OCI-LY7 (cell line): ENCODE results near the gene CDH22. TPM values are rescaled to one million over a fixed set of nuclear protein-coding genes. Genes with fewer than 3 reads are reported as not detected.
A peak's percentile ranks its signal among the peaks of the same experiment; 100 is the strongest.

Source experiments
- BruUV-seq: library from RNA; stranded (reverse); fragments of 400-500 nt; replicated peaks from 2 replicates; lab custom pipeline; 2021; lab: Mats Ljungman, UMichigan
- CTCF ChIA-PET: fragments of 300-600 bp; sonication (Branson Sonifier 250); formaldehyde crosslinking; loops from one replicate; lab custom pipeline; 2022; ENCODE audit warnings: antibody characterized with exemption; ENCODE audit not compliant: unreplicated experiment; lab: Charles Lee
- POLR2A ChIA-PET: fragments of 300-600 bp; sonication (Branson Sonifier 250); formaldehyde crosslinking; loops from one replicate; lab custom pipeline; 2022; ENCODE audit warnings: antibody characterized with exemption; lab: Charles Lee
- DNase-seq: peaks from one replicate; pipeline ENCODE4 v3.0.0-alpha.2; 2015; ENCODE audit warnings: low spot score
- H2AFZ ChIP-seq: fragments of 200-600 bp; sonication (generic), shearing (Covaris generic); 2 replicates; pipeline ENCODE4 v1.6.1; 2014; ENCODE audit warnings: mild to moderate bottlenecking, antibody characterized with exemption, low read length, moderate library complexity
- H3K27ac ChIP-seq: fragments of 200-600 bp; sonication (generic); 2 replicates; pipeline ENCODE4 v1.5.1; 2014; ENCODE audit warnings: mixed run types, low read depth, mild to moderate bottlenecking, moderate library complexity, low read length, inconsistent platforms; ENCODE audit not compliant: poor library complexity, severe bottlenecking
- H3K36me3 ChIP-seq: fragments of 200-600 bp; sonication (generic); 2 replicates; pipeline ENCODE4 v1.6.1; 2014; ENCODE audit warnings: mild to moderate bottlenecking, antibody characterized with exemption, low read length, moderate library complexity, mixed read lengths; ENCODE audit not compliant: insufficient read depth
- H3K4me1 ChIP-seq: fragments of 200-600 bp; sonication (generic); 2 replicates; pipeline ENCODE4 v1.5.1; 2014; ENCODE audit warnings: mild to moderate bottlenecking, low read length; ENCODE audit not compliant: insufficient read depth, poor library complexity, severe bottlenecking
- H3K4me2 ChIP-seq: fragments of 200-600 bp; sonication (generic); 2 replicates; pipeline ENCODE4 v1.6.1; 2014; ENCODE audit warnings: mild to moderate bottlenecking, low read length
- H3K4me3 ChIP-seq: fragments of 200-600 bp; sonication (generic); 2 replicates; pipeline ENCODE4 v1.5.1; 2014; ENCODE audit warnings: mild to moderate bottlenecking, low read depth, low read length; ENCODE audit not compliant: poor library complexity, severe bottlenecking
- H3K79me2 ChIP-seq: fragments of 200-600 bp; sonication (generic); 2 replicates; pipeline ENCODE4 v1.6.1; 2016; ENCODE audit warnings: low read depth, mild to moderate bottlenecking, low read length, moderate library complexity, mixed read lengths; ENCODE audit not compliant: insufficient read depth
- H3K9me2 ChIP-seq: fragments of 200-600 bp; sonication (generic); 2 replicates; pipeline ENCODE4 v1.6.1; 2016; ENCODE audit warnings: mild to moderate bottlenecking, low read length, mixed read lengths; ENCODE audit not compliant: insufficient read depth
- H3K9me3 ChIP-seq: fragments of 200-600 bp; sonication (generic); 2 replicates; pipeline ENCODE4 v1.6.1; 2014; ENCODE audit warnings: mild to moderate bottlenecking, mixed run types, low read length, mixed read lengths
- H4K20me1 ChIP-seq: fragments of 200-600 bp; sonication (generic); 2 replicates; pipeline ENCODE4 v1.6.1; 2014; ENCODE audit warnings: mild to moderate bottlenecking, antibody characterized with exemption, low read length, moderate library complexity, mixed read lengths; ENCODE audit not compliant: insufficient read depth
- EZH2phosphoT487 ChIP-seq: fragments of 200-600 bp; sonication (generic); IDR thresholded peaks from 2 replicates; pipeline ENCODE4 v1.6.1; 2018; ENCODE audit warnings: low read depth, borderline replicate concordance, mild to moderate bottlenecking, mixed run types, antibody characterized with exemption, low read length, moderate library complexity, mixed read lengths
- intact Hi-C: fragments of 100-400 bp; cut with micrococcal nuclease; formaldehyde crosslinking; loops from one replicate; pipeline ENCODE4 v1.10.0; 2022; ENCODE audit not compliant: unreplicated experiment
- total RNA-seq, 2 experiments: library from RNA; depleted of rRNA in 1 of 2; stranded (reverse); fragments of >200 nt in 1 of 2; shearing (Covaris generic) in 1 of 2; gene quantifications; 2 replicates each; pipeline ENCODE4 v1.2.3, GENCODE V29; 2014 to 2022
- TF ChIP-seq, protein P1 (sequence below): fragments of 200-600 bp; sonication (generic); conservative IDR thresholded peaks from 2 replicates; pipeline ENCODE4 v1.5.1; 2014; ENCODE audit warnings: mild to moderate bottlenecking, antibody characterized with exemption, low read length, moderate library complexity, mixed read lengths

The CDH22 gene
- total RNA-seq, 2 experiments from 2014 or later, result not detected

DNA sequence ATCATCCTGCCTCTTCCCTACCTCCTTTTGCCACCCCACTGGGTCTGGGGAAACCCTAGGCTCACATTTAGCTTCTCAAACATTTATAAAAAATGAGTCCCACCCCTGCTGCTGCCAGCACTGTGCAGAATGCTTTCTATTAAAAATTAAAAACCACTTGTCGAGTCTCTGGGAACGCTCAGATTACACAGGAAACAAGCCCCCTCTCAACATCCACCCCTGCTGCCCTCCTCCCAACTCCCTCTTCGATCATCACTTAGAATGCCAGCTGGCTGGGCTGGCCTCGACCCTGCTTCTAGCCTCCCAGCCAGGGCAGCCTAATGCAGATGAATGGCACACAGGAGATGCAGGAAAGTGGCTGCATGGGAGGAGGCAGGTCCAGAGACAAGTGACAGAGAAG lies 75.8 kb downstream of the CDH22 start:
- H4K20me1 ChIP-seq, result no peaks in the 10 kb centered on the region
- no peak overlapping the region for H3K4me3 ChIP-seq
- no peak for DNase-seq
- ChIA-PET CTCF (no interaction called here), POLR2A (no interaction called here)
- TF ChIP-seq, protein P1, sequence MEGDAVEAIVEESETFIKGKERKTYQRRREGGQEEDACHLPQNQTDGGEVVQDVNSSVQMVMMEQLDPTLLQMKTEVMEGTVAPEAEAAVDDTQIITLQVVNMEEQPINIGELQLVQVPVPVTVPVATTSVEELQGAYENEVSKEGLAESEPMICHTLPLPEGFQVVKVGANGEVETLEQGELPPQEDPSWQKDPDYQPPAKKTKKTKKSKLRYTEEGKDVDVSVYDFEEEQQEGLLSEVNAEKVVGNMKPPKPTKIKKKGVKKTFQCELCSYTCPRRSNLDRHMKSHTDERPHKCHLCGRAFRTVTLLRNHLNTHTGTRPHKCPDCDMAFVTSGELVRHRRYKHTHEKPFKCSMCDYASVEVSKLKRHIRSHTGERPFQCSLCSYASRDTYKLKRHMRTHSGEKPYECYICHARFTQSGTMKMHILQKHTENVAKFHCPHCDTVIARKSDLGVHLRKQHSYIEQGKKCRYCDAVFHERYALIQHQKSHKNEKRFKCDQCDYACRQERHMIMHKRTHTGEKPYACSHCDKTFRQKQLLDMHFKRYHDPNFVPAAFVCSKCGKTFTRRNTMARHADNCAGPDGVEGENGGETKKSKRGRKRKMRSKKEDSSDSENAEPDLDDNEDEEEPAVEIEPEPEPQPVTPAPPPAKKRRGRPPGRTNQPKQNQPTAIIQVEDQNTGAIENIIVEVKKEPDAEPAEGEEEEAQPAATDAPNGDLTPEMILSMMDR, result no peak
- no peak for TF ChIP-seq EZH2phosphoT487
- no peaks in the 10 kb centered on the region for H3K79me2 ChIP-seq
- no peak overlapping the region for H3K4me2 ChIP-seq
- H3K36me3 ChIP-seq, result no peaks in the 10 kb centered on the region
- no peaks in the 10 kb centered on the region for H3K9me3 ChIP-seq
- no peak overlapping the region for H3K27ac ChIP-seq
- BruUV-seq, result no TSS peak
- no peaks in the 10 kb centered on the region for H3K4me1 ChIP-seq
- no peak overlapping the region for H2AFZ ChIP-seq
- intact Hi-C loops, result no loop called here
- no peaks in the 10 kb centered on the region for H3K9me2 ChIP-seq

DNA sequence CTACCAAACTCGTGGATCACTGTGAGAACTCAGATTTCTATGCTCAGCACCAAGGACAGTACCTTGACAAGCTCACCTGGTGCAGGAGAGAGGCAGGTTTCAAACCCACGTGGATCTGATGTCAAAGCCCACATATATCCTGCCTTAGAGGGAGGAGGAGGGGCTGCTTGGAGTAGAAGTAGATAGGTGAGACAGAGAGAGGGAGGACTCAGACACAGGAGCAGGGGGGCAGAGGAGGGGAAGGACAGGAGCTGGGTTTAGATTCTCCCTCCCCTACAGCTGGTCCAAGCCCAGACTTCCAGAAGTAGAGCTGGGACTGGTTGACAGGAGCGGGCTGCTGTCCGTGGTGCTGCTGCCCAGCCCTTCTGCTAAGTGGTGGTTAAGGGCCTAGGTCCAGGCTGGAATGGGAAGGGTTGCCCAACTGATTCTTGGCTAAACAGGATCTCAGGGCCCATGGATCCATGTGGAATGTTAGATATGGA lies 77.5 kb downstream of the CDH22 start:
- H4K20me1 ChIP-seq, result no peaks in the 10 kb centered on the region
- no peak for TF ChIP-seq EZH2phosphoT487
- TF ChIP-seq, protein P1, result no peak
- ChIA-PET POLR2A (no interaction called here), CTCF (interaction anchor here (0.6 kb wide), 1 partner anchor 23 kb away, joined by 5 read pairs; no protein-coding TSS in a partner anchor)
- H2AFZ ChIP-seq, result no peak overlapping the region
- no peaks in the 10 kb centered on the region for H3K36me3 ChIP-seq
- intact Hi-C loops, result no loop called here
- no peak overlapping the region for H3K27ac ChIP-seq
- BruUV-seq, result no TSS peak
- H3K4me2 ChIP-seq, result no peak overlapping the region
- H3K79me2 ChIP-seq, result no peaks in the 10 kb centered on the region
- H3K9me3 ChIP-seq, result no peaks in the 10 kb centered on the region
- peak; percentile 19 for DNase-seq
- no peaks in the 10 kb centered on the region for H3K4me1 ChIP-seq
- H3K4me3 ChIP-seq, result no peak overlapping the region
- no peaks in the 10 kb centered on the region for H3K9me2 ChIP-seq

DNA sequence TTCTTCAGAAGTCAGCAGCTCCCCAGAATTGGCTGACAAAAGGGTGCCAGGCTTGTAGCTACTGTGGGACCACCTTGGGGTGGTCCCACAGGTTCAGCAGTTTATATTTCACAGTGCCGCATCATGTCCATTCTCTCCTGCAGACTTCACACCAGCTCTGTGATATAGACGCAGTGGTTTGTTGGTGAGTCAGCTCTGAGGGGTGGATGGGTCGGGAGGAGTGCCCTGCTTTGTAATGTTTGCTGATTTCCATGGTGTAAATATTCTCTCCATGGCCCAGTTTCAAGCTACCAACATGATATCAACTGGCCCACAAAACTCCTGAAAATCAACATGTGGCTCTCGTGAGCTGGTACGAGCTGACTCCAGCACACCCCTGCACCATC lies 78.2 kb downstream of the CDH22 start:
- no peak for TF ChIP-seq EZH2phosphoT487
- TF ChIP-seq, protein P1, result no peak
- ChIA-PET POLR2A (interaction anchor here (0.6 kb wide), 1 partner anchor 134 kb away, joined by 5 read pairs; no protein-coding TSS in a partner anchor), CTCF (no interaction called here)
- Histone ChIP-seq H3K9me3 (no peaks in the 10 kb centered on the region), H3K9me2 (no peaks in the 10 kb centered on the region), H3K4me1 (no peaks in the 10 kb centered on the region), H3K36me3 (no peaks in the 10 kb centered on the region), H3K4me2 (no peak overlapping the region), H2AFZ (no peak overlapping the region), H3K79me2 (no peaks in the 10 kb centered on the region), H3K27ac (no peak overlapping the region), H4K20me1 (no peaks in the 10 kb centered on the region), H3K4me3 (no peak overlapping the region)
- no TSS peak for BruUV-seq
- DNase-seq, result no peak
- intact Hi-C loops, result no loop called here
